Measurements from ENCODE around the gene ASB4. TPM values are rescaled to one million over a fixed set of nuclear protein-coding genes. Genes with fewer than 3 reads are reported as not detected.
A peak's percentile ranks its signal among the peaks of the same experiment; 100 is the strongest.

ASB4 gene
- total RNA-seq, 1 donor from 2014 or later = not detected

DNA sequence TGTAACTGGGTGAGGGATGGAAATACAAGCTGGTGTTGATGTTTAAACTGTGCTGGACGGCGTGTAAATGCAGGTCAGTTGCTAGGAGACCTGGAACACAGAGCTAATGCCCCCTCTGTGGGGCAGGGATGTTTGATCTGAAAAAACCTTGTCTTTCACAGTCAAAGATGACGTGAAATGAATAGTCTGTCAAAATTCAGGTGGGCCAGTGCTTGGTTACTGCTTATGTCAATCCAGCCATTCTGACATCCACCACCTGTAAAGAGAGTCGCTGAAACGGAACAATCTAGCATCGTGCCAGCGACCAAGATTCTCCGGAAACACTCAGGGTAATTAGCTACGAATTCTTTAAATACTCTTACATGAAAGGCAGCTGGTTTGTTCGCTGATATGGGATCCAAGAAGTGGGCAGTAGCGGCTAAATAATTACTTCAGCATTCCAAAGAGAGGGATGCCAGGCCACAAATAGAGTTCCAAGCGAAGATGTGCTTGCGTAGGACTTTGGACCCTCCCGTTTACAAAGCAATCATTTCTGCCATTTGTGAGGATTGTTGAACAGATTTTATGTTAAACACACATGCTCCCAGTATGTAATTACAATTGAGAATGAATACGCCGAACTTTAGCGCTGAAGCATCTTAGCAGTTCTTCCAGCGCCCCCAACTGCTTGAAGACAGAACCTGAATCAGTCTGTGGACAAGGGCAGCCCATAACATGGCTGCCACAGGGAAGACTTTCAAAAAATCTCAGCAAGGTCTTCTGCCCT lies 7.3 kb upstream of the ASB4 start:
- Mint-ChIP-seq H3K4me3 (ENCODE audit: unreplicated experiment) (no peak overlapping the region), H3K36me3 (ENCODE audit: unreplicated experiment) (no peaks in the 10 kb centered on the region), H3K27ac (ENCODE audit: unreplicated experiment) (no peak overlapping the region), H3K27me3 (ENCODE audit: unreplicated experiment) (peaks cover 3% of the 10 kb centered on the region), H3K9me3 (ENCODE audit: unreplicated experiment) (no peaks in the 10 kb centered on the region), H3K4me1 (ENCODE audit: unreplicated experiment) (peaks cover 8% of the 10 kb centered on the region)
- no peak for DNase-seq (ENCODE audit: extremely low spot score, unreplicated experiment)
- TF ChIP-seq, protein P1, sequence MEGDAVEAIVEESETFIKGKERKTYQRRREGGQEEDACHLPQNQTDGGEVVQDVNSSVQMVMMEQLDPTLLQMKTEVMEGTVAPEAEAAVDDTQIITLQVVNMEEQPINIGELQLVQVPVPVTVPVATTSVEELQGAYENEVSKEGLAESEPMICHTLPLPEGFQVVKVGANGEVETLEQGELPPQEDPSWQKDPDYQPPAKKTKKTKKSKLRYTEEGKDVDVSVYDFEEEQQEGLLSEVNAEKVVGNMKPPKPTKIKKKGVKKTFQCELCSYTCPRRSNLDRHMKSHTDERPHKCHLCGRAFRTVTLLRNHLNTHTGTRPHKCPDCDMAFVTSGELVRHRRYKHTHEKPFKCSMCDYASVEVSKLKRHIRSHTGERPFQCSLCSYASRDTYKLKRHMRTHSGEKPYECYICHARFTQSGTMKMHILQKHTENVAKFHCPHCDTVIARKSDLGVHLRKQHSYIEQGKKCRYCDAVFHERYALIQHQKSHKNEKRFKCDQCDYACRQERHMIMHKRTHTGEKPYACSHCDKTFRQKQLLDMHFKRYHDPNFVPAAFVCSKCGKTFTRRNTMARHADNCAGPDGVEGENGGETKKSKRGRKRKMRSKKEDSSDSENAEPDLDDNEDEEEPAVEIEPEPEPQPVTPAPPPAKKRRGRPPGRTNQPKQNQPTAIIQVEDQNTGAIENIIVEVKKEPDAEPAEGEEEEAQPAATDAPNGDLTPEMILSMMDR (IDR thresholded peaks at IDR 0.05) = peak; percentile 32

DNA sequence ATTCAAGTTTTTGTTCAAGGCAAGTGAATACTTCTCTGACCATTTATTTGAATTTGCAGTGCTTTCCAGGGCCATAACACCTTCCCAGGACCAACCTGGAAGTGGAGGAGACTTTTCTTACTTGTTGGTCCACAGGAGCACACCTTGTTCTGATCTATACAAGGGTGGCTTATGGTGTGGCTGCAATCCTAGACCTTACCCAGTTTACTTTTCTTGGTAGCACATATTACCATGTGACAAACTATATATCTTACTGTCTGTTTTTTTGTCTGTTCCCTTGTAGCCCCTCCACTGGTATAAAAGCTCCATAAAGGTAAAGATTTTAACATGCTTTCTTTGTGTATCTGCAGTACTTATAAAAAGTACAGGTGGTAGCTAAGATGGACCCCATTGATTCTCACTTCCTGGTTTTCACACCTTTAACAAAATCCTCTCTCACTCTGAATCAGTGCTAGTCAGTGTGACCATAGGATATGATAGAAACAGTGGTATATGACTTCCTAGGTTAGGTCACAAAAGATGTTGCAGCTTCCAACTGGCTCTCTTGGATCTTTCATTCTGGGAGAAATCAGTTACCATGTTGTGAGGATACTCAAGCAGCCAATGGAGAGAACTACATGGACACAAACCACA lies 5.6 kb upstream of the ASB4 start:
- Mint-ChIP-seq H3K36me3 (ENCODE audit: unreplicated experiment) (no peaks in the 10 kb centered on the region), H3K4me3 (ENCODE audit: unreplicated experiment) (no peak overlapping the region), H3K27ac (ENCODE audit: unreplicated experiment) (no peak overlapping the region), H3K9me3 (ENCODE audit: unreplicated experiment) (no peaks in the 10 kb centered on the region), H3K4me1 (ENCODE audit: unreplicated experiment) (peaks cover 8% of the 10 kb centered on the region), H3K27me3 (ENCODE audit: unreplicated experiment) (peaks cover 3% of the 10 kb centered on the region)
- TF ChIP-seq, protein P1 (IDR thresholded peaks at IDR 0.05) = no peak
- no peak for DNase-seq (ENCODE audit: extremely low spot score, unreplicated experiment)

DNA sequence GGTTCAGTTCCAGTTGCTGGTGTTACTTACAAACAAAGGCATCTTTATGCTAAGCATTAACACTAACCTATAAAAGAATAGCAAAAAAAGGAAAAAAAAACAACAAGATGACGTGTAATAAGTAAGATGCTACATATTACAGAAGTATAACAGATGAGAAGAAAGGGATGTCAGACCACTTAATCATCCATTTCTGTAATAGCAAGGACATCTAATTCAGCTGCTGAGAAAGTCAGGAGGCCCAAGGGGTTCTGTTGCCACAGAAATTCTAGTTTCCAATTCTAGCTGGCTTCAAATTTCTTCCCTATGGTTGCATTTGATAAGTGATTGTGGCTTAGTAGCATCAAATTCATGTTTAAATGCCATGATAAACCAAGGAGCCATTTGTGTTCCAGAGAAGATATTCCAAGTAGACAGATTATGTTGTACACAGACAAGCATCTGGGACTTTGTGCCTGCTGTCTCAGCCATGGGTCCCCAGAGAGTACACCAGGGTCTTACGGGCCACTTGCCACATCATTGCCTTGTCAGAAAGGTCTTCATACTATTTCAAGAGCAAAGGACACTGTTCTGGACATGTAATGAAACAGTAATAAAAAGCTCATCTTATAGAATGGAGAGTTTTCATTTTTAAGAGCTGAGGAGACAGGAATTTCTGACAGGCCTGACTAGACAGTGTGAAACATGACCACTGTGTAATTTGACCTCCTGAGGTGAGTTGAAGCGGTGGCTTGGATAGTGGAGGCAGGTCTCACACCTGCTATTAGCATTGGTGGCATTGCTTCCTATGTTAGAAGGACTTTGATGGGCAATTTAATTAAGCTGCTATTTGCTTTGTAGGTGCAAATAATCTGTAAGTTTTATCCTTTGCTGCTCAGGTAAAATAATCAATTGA lies 4.2 kb upstream of the ASB4 start:
- DNase-seq (ENCODE audit: extremely low spot score, unreplicated experiment) = no peak
- no peak overlapping the region for H3K4me3 Mint-ChIP-seq (ENCODE audit: unreplicated experiment)
- H3K27ac Mint-ChIP-seq (ENCODE audit: unreplicated experiment) = no peak overlapping the region
- TF ChIP-seq, protein P1 (IDR thresholded peaks at IDR 0.05) = no peak
- H3K36me3 Mint-ChIP-seq (ENCODE audit: unreplicated experiment) = no peaks in the 10 kb centered on the region
- peaks cover 5% of the 10 kb centered on the region for H3K27me3 Mint-ChIP-seq (ENCODE audit: unreplicated experiment)
- H3K9me3 Mint-ChIP-seq (ENCODE audit: unreplicated experiment) = no peaks in the 10 kb centered on the region
- H3K4me1 Mint-ChIP-seq (ENCODE audit: unreplicated experiment) = peaks cover 5% of the 10 kb centered on the region

DNA sequence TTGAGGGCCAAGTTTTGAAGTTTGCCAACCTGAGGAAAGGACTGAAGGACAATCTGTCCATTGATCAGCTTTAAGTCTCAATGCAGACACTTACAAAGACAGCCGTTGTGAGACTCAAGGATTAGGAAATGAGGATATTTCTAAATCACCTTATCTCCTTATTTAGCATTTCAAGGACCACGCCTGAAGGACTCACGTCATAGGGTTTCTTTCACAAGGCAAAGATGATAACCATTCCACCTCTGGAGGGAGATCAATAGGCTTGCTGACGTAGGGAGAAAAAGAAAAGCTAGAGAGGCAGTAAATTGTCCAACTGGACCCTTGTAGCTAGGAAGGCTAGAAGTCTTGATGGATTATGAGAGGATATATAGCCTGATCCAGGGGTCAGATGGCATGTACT lies 3.3 kb upstream of the ASB4 start:
- peaks cover 4% of the 10 kb centered on the region for H3K27me3 Mint-ChIP-seq (ENCODE audit: unreplicated experiment)
- TF ChIP-seq, protein P1 (IDR thresholded peaks at IDR 0.05) = no peak
- no peaks in the 10 kb centered on the region for H3K9me3 Mint-ChIP-seq (ENCODE audit: unreplicated experiment)
- DNase-seq (ENCODE audit: extremely low spot score, unreplicated experiment) = no peak
- no peak overlapping the region for H3K4me3 Mint-ChIP-seq (ENCODE audit: unreplicated experiment)
- no peak overlapping the region for H3K27ac Mint-ChIP-seq (ENCODE audit: unreplicated experiment)
- H3K36me3 Mint-ChIP-seq (ENCODE audit: unreplicated experiment) = no peaks in the 10 kb centered on the region
- no peaks in the 10 kb centered on the region for H3K4me1 Mint-ChIP-seq (ENCODE audit: unreplicated experiment)
